ENCODE results near the gene PLXNA2.

- TF ChIP-seq, protein P1, sequence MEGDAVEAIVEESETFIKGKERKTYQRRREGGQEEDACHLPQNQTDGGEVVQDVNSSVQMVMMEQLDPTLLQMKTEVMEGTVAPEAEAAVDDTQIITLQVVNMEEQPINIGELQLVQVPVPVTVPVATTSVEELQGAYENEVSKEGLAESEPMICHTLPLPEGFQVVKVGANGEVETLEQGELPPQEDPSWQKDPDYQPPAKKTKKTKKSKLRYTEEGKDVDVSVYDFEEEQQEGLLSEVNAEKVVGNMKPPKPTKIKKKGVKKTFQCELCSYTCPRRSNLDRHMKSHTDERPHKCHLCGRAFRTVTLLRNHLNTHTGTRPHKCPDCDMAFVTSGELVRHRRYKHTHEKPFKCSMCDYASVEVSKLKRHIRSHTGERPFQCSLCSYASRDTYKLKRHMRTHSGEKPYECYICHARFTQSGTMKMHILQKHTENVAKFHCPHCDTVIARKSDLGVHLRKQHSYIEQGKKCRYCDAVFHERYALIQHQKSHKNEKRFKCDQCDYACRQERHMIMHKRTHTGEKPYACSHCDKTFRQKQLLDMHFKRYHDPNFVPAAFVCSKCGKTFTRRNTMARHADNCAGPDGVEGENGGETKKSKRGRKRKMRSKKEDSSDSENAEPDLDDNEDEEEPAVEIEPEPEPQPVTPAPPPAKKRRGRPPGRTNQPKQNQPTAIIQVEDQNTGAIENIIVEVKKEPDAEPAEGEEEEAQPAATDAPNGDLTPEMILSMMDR (IDR thresholded peaks at IDR 0.05; ENCODE audit: insufficient read depth, low read depth, low read length) = no peak
- TF ChIP-seq EZH2 (IDR thresholded peaks at IDR 0.05; ENCODE audit: insufficient read depth, low read length) = no peak
These were observed 145.4 kb downstream of the PLXNA2 start for GRCh38 chr1:208098773-208099172.

Data from astrocyte (in vitro differentiated cells and primary cell).